HepG2 (cell line): ENCODE measurements around the gene MTHFD1L. TPM values are rescaled to one million over a fixed set of nuclear protein-coding genes. Genes with fewer than 3 reads are reported as not detected.
"Not testable (repeated sequence)": the region's sequence is repeated elsewhere in the genome, so short reads cannot be mapped to it uniquely, and the experiment has no call there.

ENCODE experiments used
- CREB1 ChIP-seq, 2 experiments: fragments of 450-650 bp in 1 of 2; IDR thresholded peaks; 2 replicates each; pipeline ENCODE4 v1.6.1; 2016 to 2017; ENCODE audit warnings: control low read depth in 1 of 2, mild to moderate bottlenecking in 1 of 2, missing compliant biosample characterization in 1 of 2, missing genetic modification characterization in 1 of 2
- FOSL2 ChIP-seq: sonication (generic); formaldehyde crosslinking; IDR thresholded peaks from 2 replicates; pipeline ENCODE4 v1.4.0; 2020; ENCODE audit warnings: missing genetic modification reagents
- GATAD2A ChIP-seq: IDR thresholded peaks from 2 replicates; pipeline ENCODE4 v1.6.1; 2016
- MAX ChIP-seq: IDR thresholded peaks from 2 replicates; pipeline ENCODE4 v1.6.1; 2012; ENCODE audit warnings: inconsistent platforms
- NFIC ChIP-seq: IDR thresholded peaks from 2 replicates; pipeline ENCODE4 v1.6.1; 2012; ENCODE audit warnings: mild to moderate bottlenecking, low read length, inconsistent platforms
- SALL1 ChIP-seq: sonication (generic); formaldehyde crosslinking; IDR thresholded peaks from 2 replicates; pipeline ENCODE4 v1.8.0; 2022; ENCODE audit warnings: mild to moderate bottlenecking, missing genetic modification reagents
- SMC3 ChIP-seq: IDR thresholded peaks from 2 replicates; pipeline ENCODE4 v1.6.1; 2011; ENCODE audit warnings: low read length, improper control_type of control experiment
- SOX13 ChIP-seq, 3 experiments: fragments of 450-650 bp in 1 of 3; sonication (generic) in 1 of 3; formaldehyde crosslinking in 1 of 3; IDR thresholded peaks in 2 of 3; conservative IDR thresholded peaks in 1 of 3; 2 replicates each; pipeline versions ENCODE4 v1.5.0 to v1.6.1; 2016 to 2020; ENCODE audit warnings: antibody characterized with exemption in 1 of 3, mild to moderate bottlenecking in 1 of 3, missing compliant biosample characterization in 1 of 3, missing genetic modification reagents in 1 of 3, moderate library complexity in 1 of 3
- SOX5 ChIP-seq: IDR thresholded peaks from 2 replicates; pipeline ENCODE4 v1.6.1; 2016; ENCODE audit warnings: borderline replicate concordance
- TFE3 ChIP-seq: IDR thresholded peaks from 2 replicates; pipeline ENCODE4 v1.6.1; 2016
- THAP11 ChIP-seq: IDR thresholded peaks from 2 replicates; pipeline ENCODE4 v1.6.1; 2016; ENCODE audit warnings: missing biosample characterization, missing genetic modification reagents
- ZNF205 ChIP-seq: IDR thresholded peaks from 2 replicates; pipeline ENCODE4 v1.6.1; 2018; ENCODE audit warnings: missing biosample characterization, missing genetic modification reagents
- ZNF687 ChIP-seq: sonication (generic); formaldehyde crosslinking; IDR thresholded peaks from 2 replicates; pipeline ENCODE4 v1.5.1; 2020; ENCODE audit warnings: mild to moderate bottlenecking, missing genetic modification reagents, moderate library complexity
- polyA plus RNA-seq, 8 experiments: library from polyadenylated mRNA; depleted of rRNA in 3 of 8; stranded (reverse) in 7 of 8; unstranded in 1 of 8; fragments of >200 nt; fragmentation: Illumina TruSeq in 4 of 8; extraction: Trizol in 4 of 8; gene quantifications; 2 replicates each; pipeline versions ENCODE4 v1.2.1 to v1.2.3, GENCODE V29; 2011 to 2016; ENCODE audit warnings: low read depth in 4 of 8, missing spikeins in 1 of 8, mixed read lengths in 1 of 8; ENCODE audit not compliant: insufficient read depth in 1 of 8
- total RNA-seq, 5 experiments: library from RNA; depleted of rRNA; stranded (reverse); fragments of >200 nt; fragmentation: Illumina TruSeq; extraction: Trizol; gene quantifications; 2 replicates each; pipeline ENCODE4 v1.2.3, GENCODE V29; 2016; ENCODE audit warnings: low read depth in 1 of 5
- TF ChIP-seq, protein P1 (sequence below): sonication (generic); formaldehyde crosslinking; IDR thresholded peaks from 2 replicates; pipeline ENCODE4 v1.4.0; 2020; ENCODE audit warnings: missing genetic modification reagents
- TF ChIP-seq, protein P2 (sequence below), 2 experiments: fragments of 450-650 bp in 1 of 2; sonication (generic) in 1 of 2; formaldehyde crosslinking; IDR thresholded peaks; 2 replicates each; pipeline versions ENCODE4 v1.5.0 to v1.8.0; 2020 to 2022; ENCODE audit warnings: mild to moderate bottlenecking in 1 of 2, missing genetic modification reagents in 1 of 2

MTHFD1L gene
- total and polyA plus RNA-seq, 2 of the 13 experiments (the other 11 are each of a cell fraction or from before 2014, with no cell fraction given), result 24.0 to 39.6 TPM

GRCh38 chr6:151040888-151041521 lies 175.5 kb downstream of the MTHFD1L start (continued):
- TF ChIP-seq ZNF687 (CRISPR knock-in tag), result peak; percentile 87
- 0 out of 2 replicates have a peak, but pooled peaks have one; percentile 25 for TF ChIP-seq TFE3 (CRISPR knock-in tag)
- TF ChIP-seq, protein P1, sequence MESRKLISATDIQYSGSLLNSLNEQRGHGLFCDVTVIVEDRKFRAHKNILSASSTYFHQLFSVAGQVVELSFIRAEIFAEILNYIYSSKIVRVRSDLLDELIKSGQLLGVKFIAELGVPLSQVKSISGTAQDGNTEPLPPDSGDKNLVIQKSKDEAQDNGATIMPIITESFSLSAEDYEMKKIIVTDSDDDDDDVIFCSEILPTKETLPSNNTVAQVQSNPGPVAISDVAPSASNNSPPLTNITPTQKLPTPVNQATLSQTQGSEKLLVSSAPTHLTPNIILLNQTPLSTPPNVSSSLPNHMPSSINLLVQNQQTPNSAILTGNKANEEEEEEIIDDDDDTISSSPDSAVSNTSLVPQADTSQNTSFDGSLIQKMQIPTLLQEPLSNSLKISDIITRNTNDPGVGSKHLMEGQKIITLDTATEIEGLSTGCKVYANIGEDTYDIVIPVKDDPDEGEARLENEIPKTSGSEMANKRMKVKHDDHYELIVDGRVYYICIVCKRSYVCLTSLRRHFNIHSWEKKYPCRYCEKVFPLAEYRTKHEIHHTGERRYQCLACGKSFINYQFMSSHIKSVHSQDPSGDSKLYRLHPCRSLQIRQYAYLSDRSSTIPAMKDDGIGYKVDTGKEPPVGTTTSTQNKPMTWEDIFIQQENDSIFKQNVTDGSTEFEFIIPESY, result peak; percentile 92
- TF ChIP-seq GATAD2A (CRISPR knock-in tag), result peak; percentile 51; the same call in 1 of the 2 replicates
- TF ChIP-seq MAX, result peak; percentile 63; the same call in 1 of the 2 replicates
- peak; percentile 73 for TF ChIP-seq SALL1 (CRISPR knock-in tag)
- TF ChIP-seq ZNF205 (CRISPR knock-in tag), result peak; percentile 90
- TF ChIP-seq SOX5, result 0 out of 2 replicates have a peak, but pooled peaks have one; percentile 44
- 0 out of 2 replicates have a peak, but pooled peaks have one; percentile 15 for TF ChIP-seq CREB1 (IDR thresholded peaks at IDR 0.05)
- TF ChIP-seq CREB1 (CRISPR knock-in tag; IDR thresholded peaks at IDR 0.05); SOX13 (CRISPR knock-in tag; conservative IDR thresholded peaks at IDR 0.05 in 1 of 2, IDR thresholded peaks at IDR 0.05 in 1 of 2): not testable (repeated sequence)
- TF ChIP-seq SMC3, result peak; percentile 5; the same call in 1 of the 2 replicates
- peak; percentile 64 for TF ChIP-seq FOSL2 (CRISPR knock-in tag)
- TF ChIP-seq, protein P2, sequence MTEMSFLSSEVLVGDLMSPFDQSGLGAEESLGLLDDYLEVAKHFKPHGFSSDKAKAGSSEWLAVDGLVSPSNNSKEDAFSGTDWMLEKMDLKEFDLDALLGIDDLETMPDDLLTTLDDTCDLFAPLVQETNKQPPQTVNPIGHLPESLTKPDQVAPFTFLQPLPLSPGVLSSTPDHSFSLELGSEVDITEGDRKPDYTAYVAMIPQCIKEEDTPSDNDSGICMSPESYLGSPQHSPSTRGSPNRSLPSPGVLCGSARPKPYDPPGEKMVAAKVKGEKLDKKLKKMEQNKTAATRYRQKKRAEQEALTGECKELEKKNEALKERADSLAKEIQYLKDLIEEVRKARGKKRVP (CRISPR knock-in tag; IDR thresholded peaks at IDR 0.05), result peak in 1 of 2 experiments; percentile 69; a peak in 1 of 4 replicates
- TF ChIP-seq SOX13 (IDR thresholded peaks at IDR 0.05), result peak; percentile 25; the same call in 1 of the 2 replicates
- 0 out of 2 replicates have a peak, but pooled peaks have one; percentile 21 for TF ChIP-seq THAP11 (CRISPR knock-in tag)
- TF ChIP-seq NFIC, result peak; percentile 58; the same call in 1 of the 2 replicates
